ENCODE results near the gene BATF2.

Gene BATF2

DNA sequence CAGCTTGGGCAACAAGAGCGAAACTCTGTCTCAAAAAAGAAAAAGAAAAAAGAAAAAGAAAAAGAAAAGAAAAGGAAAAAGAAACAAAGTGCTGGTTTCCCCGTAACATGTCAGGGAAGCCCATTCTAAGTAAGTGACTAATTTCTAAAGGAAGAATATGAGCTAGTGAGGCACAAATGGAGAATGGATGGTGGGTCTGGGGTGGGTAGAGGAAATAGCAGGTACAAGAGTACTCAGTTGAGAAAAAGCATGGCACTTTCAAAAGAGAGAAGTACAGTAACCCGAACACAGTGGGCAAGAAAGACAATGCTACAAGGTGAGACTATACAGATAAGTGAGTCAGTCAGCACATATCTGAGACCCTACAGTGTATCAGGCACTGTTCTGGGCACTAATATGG is 29.4 kb downstream of the BATF2 start:
- FAIRE-seq: no peak
- no peak for DNase-seq (ENCODE audit: insufficient read length, low spot score)
- TF ChIP-seq CTCF (IDR thresholded peaks at IDR 0.05; ENCODE audit: insufficient read depth, missing control alignments): no peak

DNA sequence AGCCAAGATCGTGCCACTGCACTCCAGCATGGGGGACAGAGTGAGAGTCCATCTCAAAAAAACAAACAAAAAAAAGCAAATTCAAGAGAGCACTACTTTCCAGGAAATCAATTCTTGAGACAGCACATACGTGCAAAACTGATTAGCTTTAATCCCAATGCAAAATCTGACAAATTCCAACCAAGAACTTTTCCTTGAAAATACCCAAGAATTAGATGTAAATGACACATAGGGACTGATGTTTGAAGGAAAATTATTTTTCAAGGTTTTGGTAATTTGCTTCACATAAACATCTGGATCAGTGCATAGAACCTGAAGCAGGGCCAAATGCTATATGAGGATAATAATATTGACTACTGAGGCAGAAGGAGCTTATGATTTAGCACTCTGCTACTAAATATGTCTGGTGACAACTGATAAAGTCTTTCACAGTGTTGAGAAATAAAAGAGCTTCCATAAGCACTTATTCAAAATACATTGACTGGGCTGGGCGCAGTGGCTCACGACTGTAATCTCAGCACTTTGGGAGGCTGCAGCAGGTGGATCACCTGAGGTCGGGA is 33.6 kb downstream of the BATF2 start:
- FAIRE-seq: no peak

GRCh38 chr11:64960719-64961118 is 36.1 kb downstream of the BATF2 start:
- DNase-seq (ENCODE audit: insufficient read length, low spot score): no peak
- FAIRE-seq: no peak
- TF ChIP-seq CTCF (IDR thresholded peaks at IDR 0.05; ENCODE audit: insufficient read depth, missing control alignments): no peak

More for the DNA sequence above, 33.6 kb downstream of the BATF2 start:
- DNase-seq (ENCODE audit: insufficient read length, low spot score): no peak
- no peak for TF ChIP-seq CTCF (IDR thresholded peaks at IDR 0.05; ENCODE audit: insufficient read depth, missing control alignments)

- TF ChIP-seq CTCF (IDR thresholded peaks at IDR 0.05; ENCODE audit: insufficient read depth, missing control alignments): no peak
- no peak for DNase-seq (ENCODE audit: insufficient read length, low spot score)
- no peak for FAIRE-seq
These were observed 37.3 kb downstream of the BATF2 start for GRCh38 chr11:64959498-64959897.

DNA sequence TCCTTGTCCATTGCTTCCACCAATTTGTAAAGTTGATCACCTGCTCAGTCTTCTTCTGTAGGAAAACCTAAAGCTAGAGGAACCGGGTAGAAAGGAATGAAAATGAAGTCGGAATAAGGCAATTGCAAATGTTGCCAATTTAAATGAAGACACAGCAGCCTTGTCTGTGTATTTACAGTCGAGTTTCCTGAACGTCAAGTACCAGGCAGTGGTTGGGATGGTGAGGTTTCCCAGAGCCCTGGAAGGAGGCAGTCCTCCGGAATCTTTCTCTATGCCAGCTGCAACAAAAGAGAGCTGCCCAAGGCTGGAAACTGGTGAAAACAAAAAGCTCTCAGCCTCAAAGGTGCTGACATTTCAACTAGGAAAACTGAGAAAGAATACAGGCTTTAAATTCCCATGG is 42.6 kb downstream of the BATF2 start:
- no peak for DNase-seq (ENCODE audit: insufficient read length, low spot score)
- no peak for TF ChIP-seq CTCF (IDR thresholded peaks at IDR 0.05; ENCODE audit: insufficient read depth, missing control alignments)
- FAIRE-seq: no peak

- no peak for TF ChIP-seq CTCF (IDR thresholded peaks at IDR 0.05; ENCODE audit: insufficient read depth, missing control alignments)
- DNase-seq (ENCODE audit: insufficient read length, low spot score) (no peak), FAIRE-seq (no peak)
These were observed 45.2 kb downstream of the BATF2 start for GRCh38 chr11:64951529-64951928.

DNA sequence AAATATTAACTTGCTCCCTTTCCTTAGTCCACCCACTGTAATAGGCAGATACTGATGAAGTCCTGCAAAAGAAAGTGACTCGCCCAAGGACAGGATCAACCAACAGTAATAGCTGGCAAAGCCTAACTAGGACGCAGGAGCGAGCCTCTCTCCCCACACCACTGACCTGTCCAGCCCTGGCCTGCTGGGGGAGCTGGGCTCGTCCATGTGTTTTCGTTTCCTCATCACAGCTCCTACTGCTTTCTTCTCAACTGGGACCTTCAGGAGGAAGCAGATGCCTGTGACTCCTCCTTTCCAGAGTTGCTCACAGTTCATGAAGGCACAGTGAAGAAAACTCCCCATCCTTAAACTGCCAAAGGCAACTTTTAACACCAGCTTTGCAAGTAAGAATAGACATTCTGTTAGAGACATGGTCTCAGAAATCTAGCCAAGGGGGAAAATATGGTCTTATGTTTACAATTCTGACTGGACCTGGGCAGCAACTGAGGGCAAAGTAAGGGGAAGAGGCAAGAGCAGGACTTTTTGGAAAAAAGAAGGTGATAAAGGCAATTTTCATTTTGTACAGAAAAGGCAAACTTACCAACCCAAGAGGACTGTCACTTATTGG is 49.5 kb downstream of the BATF2 start:
- DNase-seq (ENCODE audit: insufficient read length, low spot score) (no peak), FAIRE-seq (no peak)
- TF ChIP-seq CTCF (IDR thresholded peaks at IDR 0.05; ENCODE audit: insufficient read depth, missing control alignments): no peak

Measured in D721Med (cell line).